Measurements from ENCODE around the gene HINFP. TPM values are rescaled to one million over a fixed set of nuclear protein-coding genes. Genes with fewer than 3 reads are reported as not detected.

The HINFP gene
- total RNA-seq, 1 experiment from 2014 or later = 38.1 TPM

DNA sequence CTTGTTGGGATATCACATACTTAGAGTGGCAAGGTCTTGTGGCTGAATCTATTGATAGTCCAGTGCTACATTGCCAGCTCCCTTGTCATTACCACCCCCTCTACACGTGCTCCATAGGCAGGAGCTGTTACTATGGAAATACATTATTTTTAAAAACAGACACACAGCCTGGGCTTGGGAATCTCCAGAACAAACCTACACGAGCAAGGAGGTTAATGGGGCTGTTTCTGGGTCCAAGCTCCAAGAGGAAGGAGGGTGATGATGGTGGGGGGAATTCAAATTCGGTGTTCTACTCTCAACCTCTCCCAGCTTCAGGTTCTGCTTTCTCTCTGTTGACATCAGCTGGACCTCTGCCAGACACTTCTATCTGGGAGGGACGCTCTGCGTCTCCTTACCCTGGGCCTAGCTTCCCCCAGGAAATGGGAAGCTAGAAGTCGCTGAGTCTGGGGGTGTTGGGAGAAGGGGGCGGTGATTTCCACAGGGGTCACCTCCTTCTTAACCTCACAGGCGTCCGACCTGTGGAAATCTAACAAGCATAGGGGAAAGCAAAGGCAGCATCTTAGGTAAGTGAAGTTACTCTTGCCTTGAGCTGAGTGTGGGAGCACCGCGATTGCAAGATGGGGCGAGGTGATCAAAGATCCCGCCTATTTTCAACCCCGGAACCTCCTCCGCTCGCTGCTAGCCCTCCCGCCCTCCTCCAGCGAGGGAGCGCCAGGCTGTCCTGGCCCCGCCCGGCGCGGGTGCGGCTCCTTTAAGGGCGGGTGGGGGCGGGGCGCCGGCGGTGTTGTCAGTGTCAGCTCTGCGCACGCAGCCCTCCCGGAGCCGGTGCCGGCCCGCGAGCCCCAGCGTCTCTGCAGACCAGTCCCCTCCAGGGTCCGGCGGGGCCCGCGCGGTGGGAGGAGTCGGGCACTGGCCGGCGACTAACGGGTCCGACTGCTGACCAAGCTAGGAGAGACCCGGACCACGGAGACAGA is 14.5 kb upstream of the HINFP start, which contains the start of gene C2CD2L:
C2CD2L (plus strand) TSS at position 781 of the 974 bp plus-strand sequence. CDS start 398 bp downstream, outside the sequence.
- intact Hi-C loops (cut with micrococcal nuclease) = loop anchor here (10.0 kb wide), 1 partner anchor 188 kb away; no protein-coding TSS in a partner anchor
- Histone ChIP-seq H3K4me2 (ENCODE audit: low read length) (peak within 1 kb of the TSS; percentile 97), H3K9me2 (ENCODE audit: insufficient read depth) (no peaks in the 10 kb centered on the region), H3K4me1 (ENCODE audit: control insufficient read depth in 1 of 2, insufficient read depth in 2 of 2, low read length in 2 of 2) (peaks cover 32 to 43% of the 10 kb centered on the region in 2 experiments), H3K27me3 (ENCODE audit: insufficient read depth, low read length) (no peaks in the 10 kb centered on the region), H3K9ac (ENCODE audit: low read length) (peak within 1 kb of the TSS; percentile 84), H3K36me3 (ENCODE audit: control insufficient read depth in 1 of 2, insufficient read depth in 2 of 2, low read length in 2 of 2) (peaks cover 0 to 4% of the 10 kb centered on the region in 2 experiments; a peak in 2 of 4 replicates), H3K27ac (ENCODE audit: low read depth, low read length) (peak within 1 kb of the TSS; percentile 75), H3K4me3 (replicated peaks in 1 of 2; ENCODE audit: low read depth in 1 of 2, low read length in 2 of 2) (peak within 1 kb of the TSS; percentile 72 to 85), H3K79me2 (ENCODE audit: insufficient read depth, low read length) (peaks cover 6% of the 10 kb centered on the region; the same call in 1 of the 2 replicates), H2AFZ (ENCODE audit: low read depth, low read length, poor library complexity, severe bottlenecking) (no peak within 1 kb of the TSS), H4K20me1 (ENCODE audit: insufficient read depth) (no peaks in the 10 kb centered on the region), H3K9me3 (ENCODE audit: control insufficient read depth in 1 of 2, insufficient read depth in 1 of 2, low read depth in 1 of 2, low read length in 2 of 2) (no peaks in the 10 kb centered on the region)
- ChIA-PET RAD21 (ENCODE audit: low non-redundant PET in 1 of 2, low total read pairs in 2 of 2, uncharacterized antibody in 2 of 2, unreplicated experiment in 2 of 2) (no interaction called here), CTCF (interaction anchor here (0.9 to 1.0 kb wide), 2 partner anchors 90 to 231 kb away, joined by 3 to 4 read pairs; no protein-coding TSS in a partner anchor), POLR2A (interaction anchor here (0.5 to 3.5 kb wide), 6 partner anchors 11 to 90 kb away, joined by 3 to 23 read pairs (median 5); partner anchors contain the start of genes HINFP and HMBS)
- DNase-seq (ENCODE audit: low read depth, low spot score) (peak; percentile 72), ATAC-seq (peak; percentile 86)
- TF ChIP-seq TCF7L2 (IDR thresholded peaks at IDR 0.05; ENCODE audit: borderline replicate concordance, extremely low read depth, insufficient read depth, insufficient read length) (peak; percentile 91), CEBPB (IDR thresholded peaks at IDR 0.05; ENCODE audit: low read depth) (no peak), ELF1 (IDR thresholded peaks at IDR 0.05; ENCODE audit: borderline replicate concordance, low read depth) (no peak), POLR2AphosphoS5 (IDR thresholded peaks at IDR 0.05; ENCODE audit: low read depth, low read length) (peak; percentile 76), YY1 (IDR thresholded peaks at IDR 0.05; ENCODE audit: extremely low read depth, insufficient replicate concordance, low read depth, low read length) (peak; percentile 56)
- TF ChIP-seq, protein P1, sequence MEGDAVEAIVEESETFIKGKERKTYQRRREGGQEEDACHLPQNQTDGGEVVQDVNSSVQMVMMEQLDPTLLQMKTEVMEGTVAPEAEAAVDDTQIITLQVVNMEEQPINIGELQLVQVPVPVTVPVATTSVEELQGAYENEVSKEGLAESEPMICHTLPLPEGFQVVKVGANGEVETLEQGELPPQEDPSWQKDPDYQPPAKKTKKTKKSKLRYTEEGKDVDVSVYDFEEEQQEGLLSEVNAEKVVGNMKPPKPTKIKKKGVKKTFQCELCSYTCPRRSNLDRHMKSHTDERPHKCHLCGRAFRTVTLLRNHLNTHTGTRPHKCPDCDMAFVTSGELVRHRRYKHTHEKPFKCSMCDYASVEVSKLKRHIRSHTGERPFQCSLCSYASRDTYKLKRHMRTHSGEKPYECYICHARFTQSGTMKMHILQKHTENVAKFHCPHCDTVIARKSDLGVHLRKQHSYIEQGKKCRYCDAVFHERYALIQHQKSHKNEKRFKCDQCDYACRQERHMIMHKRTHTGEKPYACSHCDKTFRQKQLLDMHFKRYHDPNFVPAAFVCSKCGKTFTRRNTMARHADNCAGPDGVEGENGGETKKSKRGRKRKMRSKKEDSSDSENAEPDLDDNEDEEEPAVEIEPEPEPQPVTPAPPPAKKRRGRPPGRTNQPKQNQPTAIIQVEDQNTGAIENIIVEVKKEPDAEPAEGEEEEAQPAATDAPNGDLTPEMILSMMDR (IDR thresholded peaks at IDR 0.05 in 2 of 3, conservative IDR thresholded peaks at IDR 0.05 in 1 of 3; ENCODE audit: borderline replicate concordance in 1 of 3, insufficient read depth in 1 of 3, low read depth in 2 of 3, low read length in 2 of 3) = no peak
- BruUV-seq (replicated peaks) = TSS peak; percentile 78

All from HCT116 (cell line).